Adrenal gland (tissue), 5 donors: Measurements from ENCODE around the gene PARP3.

ENCODE experiments used
- POLR2A ChIP-seq, 2 donors: fragments of 450-650 bp; IDR thresholded peaks; one replicate each; pipeline ENCODE4 v1.6.1; 2017; ENCODE audit warnings: antibody characterized with exemption in 2 of 2, mild to moderate bottlenecking in 2 of 2, moderate library complexity in 1 of 2
- TF ChIP-seq, protein P1 (sequence below), 6 experiments: fragments of 450-650 bp in 4 of 6; fragments of 200-600 bp in 2 of 6; sonication (generic) in 1 of 6; IDR thresholded peaks; 1 replicate in 5 of 6; 2 replicates in 1 of 6; pipeline versions ENCODE4 v1.5.1 to v1.8.0; 2016 to 2021; ENCODE audit warnings: antibody characterized with exemption in 6 of 6, mild to moderate bottlenecking in 2 of 6, moderate library complexity in 1 of 6
- donor health status: DM: no; HTN: no; CAD: no.

DNA sequence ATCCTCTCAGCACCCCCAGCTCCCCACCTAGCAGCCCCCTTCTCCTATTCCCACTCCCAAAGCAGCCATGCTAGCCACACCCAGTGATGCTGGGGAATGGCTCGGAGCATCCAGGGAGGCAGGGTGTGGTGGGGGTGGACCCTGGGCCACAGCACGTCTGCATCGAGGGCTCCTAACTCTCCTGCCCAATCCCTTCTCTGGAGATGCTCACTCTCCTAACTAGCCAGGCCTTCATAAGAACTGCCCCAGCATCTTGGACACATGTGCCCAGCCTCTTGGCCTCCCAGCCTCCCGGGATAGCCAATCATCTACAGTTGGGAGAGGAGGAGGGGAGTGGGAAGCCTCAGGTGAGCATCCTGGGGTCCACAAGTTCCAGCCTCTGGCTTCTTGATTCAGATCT, 22.4 kb downstream of the PARP3 start:
- TF ChIP-seq, protein P1, sequence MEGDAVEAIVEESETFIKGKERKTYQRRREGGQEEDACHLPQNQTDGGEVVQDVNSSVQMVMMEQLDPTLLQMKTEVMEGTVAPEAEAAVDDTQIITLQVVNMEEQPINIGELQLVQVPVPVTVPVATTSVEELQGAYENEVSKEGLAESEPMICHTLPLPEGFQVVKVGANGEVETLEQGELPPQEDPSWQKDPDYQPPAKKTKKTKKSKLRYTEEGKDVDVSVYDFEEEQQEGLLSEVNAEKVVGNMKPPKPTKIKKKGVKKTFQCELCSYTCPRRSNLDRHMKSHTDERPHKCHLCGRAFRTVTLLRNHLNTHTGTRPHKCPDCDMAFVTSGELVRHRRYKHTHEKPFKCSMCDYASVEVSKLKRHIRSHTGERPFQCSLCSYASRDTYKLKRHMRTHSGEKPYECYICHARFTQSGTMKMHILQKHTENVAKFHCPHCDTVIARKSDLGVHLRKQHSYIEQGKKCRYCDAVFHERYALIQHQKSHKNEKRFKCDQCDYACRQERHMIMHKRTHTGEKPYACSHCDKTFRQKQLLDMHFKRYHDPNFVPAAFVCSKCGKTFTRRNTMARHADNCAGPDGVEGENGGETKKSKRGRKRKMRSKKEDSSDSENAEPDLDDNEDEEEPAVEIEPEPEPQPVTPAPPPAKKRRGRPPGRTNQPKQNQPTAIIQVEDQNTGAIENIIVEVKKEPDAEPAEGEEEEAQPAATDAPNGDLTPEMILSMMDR (IDR thresholded peaks at IDR 0.05), result no peak
- TF ChIP-seq POLR2A (IDR thresholded peaks at IDR 0.05), result no peak
